ELF-1 (cell line): Measurements from ENCODE around the gene CNOT9.
"Not testable (repeated sequence)": the region's sequence is repeated elsewhere in the genome, so short reads cannot be mapped to it uniquely, and the experiment has no call there.

ENCODE experiments used
- DNase-seq: peaks from one replicate; pipeline ENCODE4 v3.0.0-alpha.2; 2016; ENCODE audit warnings: low read depth, low spot score

CNOT9 gene, protein sequence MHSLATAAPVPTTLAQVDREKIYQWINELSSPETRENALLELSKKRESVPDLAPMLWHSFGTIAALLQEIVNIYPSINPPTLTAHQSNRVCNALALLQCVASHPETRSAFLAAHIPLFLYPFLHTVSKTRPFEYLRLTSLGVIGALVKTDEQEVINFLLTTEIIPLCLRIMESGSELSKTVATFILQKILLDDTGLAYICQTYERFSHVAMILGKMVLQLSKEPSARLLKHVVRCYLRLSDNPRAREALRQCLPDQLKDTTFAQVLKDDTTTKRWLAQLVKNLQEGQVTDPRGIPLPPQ

DNA sequence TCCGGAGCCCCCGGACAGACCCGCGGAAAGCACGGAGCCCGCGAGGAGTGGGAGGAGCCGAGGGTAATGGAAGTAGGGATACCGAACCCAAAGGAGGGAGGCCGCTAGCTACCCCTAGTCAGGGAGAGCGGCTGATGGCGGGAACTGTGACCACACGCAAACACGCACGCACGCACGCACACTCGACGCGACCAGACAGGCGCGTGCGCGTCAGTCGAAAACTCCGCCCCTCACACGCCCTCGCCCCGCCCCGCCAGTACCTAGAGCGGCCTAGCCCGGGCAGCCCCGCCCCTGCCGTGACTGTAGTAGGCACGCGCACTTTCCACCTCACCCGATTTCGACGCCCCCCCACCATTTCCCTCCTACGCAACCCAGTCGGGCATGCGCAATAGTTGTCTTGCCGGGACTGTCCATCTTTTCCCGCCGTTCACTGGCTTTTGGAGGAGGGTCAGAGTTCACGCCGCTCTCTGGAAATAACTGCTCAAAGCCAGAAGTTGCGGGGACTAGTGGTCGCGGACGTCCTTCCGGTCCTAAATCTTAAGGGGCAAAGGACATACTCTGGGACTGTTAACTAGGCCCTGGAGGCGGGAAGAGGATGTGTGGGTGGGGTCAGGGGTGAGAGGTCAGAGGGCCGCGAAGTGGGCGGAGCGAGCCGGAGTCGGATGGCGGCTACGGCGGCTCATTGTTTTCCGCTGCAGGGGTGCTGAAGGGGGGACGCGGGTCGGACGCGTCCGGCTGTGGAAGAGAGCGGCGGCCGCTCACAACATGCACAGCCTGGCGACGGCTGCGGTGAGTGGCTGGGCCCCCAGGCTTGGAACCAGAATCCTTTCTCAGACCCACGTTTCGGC, at the start of gene CNOT9, which contains the start of gene USP37:
TSS of gene CNOT9 (plus strand) at position 650 of the 848 bp plus-strand sequence. CDS start at position 766, 116 bp downstream.
TSS of gene USP37 (minus strand) at position 162 of the 848 bp plus-strand sequence. CDS start 9,698 bp downstream, outside the sequence.
- DNase-seq = peak; percentile 99

DNA sequence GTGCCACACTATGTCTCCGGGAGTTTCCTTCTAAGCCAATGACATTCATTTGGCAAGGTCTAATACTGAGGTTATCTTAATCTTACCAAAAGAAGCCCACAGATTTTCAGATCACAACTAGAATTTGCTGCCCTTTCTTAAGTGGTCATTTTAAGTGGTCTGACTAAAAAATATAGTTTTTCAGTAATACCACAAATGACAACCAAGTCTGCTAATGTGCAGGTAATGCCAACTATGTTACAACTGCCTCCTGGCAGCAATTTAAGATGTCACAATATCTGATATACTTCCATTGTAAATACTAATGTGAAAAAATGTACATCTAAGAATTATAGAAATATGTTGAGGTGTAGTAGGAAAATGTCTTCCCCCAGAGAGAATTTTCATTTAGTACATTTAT, 49.8 kb upstream of the CNOT9 start:
- no peak for DNase-seq

DNA sequence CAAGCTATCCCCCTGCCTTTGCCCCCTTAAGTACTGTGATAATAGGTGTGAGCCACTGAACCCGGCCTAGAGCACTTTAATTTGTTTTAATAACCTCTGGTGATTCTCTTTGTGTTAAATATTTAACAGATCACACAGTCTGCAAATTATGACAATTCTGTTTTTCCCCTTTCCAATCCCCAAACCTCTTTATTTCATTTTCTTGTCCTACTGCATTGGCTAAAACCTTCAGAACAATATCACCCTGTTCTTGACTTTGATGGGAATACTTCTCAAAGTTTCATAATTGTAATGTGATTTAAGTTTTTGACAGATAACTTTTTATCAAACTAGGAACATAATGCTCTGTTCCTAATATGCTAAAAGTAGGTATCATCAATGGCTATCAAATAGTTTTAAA, 45.0 kb upstream of the CNOT9 start:
- no peak for DNase-seq

DNA sequence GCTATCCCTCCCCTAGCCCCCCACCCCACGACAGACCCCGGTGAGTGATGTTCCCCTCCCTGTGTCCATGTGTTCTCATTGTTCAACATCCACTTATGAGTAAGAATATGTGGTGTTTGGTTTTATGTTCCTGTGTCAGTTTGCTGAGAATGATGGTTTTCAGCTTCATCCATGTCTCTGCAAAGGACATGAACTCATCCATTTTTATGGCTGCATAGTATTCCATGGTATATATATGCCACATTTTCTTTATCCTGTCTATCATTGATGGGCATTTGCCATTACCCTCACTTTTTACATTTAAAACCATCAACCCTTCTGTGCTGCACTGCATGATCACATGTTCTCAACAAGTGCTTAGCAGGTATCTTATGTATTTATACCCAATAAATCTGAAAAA, 40.2 kb upstream of the CNOT9 start:
- not testable (repeated sequence) for DNase-seq

DNA sequence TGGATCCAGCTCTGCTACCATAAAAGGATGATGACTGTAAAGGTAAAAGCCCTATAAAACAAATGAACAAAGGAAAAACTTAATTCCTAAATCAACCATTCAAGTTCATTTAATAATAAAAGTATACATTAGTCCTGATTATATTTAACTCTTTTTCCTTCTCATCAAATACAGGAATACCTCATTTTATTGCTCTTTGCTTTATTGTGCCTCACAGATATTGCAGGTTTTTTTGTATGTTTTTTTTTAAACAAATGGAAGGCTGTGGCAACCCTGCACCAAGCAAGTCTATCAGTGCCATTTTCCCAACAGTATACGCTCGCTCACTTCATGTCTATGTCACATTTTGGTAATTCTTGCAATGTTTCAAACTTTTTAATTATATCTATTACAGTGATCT, 38.6 kb upstream of the CNOT9 start:
- DNase-seq = no peak

DNA sequence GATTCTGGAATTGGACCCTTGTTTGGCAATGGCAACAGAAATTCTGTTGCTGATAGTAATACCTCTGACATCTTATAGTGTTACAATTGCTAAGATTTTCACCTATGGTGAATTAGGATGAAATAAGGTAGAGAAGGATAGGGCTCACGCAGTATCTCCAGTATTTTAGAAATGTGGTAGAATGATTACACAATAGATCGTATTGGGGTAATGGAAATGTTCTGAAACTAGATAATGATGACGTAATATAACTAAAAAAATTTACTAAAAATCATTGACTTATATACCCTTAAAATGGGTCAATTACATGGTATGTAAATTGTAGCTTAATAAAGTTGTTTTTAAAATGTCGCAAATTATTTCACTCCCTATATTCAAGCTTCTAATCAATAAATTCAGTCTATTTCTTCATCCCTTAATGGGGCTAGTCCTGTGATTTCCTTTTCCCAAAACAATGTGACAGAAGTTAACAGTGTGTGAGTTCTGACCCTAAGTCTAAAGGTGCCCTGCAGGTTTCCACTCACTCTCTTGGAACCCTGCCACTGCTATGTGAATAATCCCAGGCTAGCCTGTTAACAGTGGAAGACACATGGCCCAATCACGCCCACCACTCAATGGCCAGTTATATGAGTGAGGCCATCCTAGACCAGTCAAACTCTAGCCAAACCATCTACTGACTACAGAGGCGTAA, 31.7 kb upstream of the CNOT9 start:
- DNase-seq = no peak

DNA sequence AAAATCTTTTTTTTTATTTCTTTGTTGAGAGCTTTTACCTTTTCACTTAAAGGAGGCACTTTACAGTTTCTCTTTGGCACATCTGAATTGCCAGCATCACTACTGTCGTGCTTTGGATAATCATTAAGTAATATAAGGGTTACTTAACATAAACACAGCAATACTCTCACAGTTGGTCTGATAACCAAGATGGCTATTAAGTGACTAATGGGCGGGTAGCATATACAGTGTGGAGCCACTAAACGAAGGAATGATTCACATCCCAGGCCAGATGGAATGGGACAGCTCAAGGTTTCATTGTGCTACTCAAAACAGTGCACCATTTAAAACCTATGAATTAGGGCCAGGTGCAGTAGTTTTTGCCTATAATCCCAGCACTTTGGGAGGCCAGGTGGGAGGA, 28.6 kb upstream of the CNOT9 start:
- DNase-seq = no peak

DNA sequence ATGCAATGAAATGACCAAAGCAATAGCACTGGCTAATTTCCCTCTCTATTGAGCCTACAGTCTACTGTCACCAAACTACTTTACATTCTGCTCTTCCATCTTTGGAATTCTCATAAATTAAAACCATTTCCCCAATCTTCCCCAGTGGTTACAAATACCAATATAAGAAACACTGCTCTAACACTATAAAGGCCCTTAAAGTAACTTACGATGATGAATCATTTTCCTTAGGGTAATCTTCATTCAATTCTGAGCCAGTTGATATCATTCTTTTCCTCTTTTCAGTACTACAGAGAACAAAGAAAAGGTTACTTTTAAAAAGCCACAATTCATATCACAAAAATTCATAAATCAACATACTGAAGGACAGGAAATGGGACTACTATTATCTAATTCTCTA, 22.6 kb upstream of the CNOT9 start:
- no peak for DNase-seq

DNA sequence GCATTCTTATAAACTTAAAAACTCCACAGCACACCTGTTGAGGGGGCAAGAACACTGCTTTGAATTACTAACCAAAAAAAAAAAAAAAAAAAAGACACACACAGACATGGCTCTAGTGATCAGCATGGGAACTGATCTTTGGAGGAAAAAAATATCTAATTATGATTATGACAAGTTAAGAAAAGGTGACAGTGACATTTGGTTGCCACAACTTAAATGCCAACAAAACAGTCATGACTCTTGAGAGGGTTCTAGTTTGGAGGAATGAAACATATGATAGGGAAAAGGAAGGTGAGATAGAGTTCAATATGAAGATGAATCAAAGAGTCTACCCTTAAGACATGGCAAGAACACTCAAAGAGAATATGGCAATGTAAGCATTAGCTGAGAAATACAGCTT, 21.1 kb upstream of the CNOT9 start:
- no peak for DNase-seq

DNA sequence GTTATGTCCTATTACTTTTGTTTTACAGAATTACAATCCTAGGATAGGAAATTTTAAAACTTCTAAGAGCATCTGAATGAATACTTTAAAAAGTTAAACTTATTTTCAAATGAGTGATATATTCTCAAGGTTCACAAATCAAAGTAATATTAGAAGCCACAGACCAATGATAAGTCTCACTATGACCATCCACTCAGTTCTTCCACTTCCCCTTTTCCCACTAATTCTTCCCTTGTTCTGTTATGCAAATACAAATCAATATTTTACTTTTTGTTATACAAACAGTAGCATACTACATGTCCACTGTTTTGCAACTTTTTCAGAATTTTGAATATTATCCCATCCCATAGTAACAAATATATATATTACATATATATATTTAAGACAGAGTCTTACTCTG, 20.7 kb upstream of the CNOT9 start:
- no peak for DNase-seq

DNA sequence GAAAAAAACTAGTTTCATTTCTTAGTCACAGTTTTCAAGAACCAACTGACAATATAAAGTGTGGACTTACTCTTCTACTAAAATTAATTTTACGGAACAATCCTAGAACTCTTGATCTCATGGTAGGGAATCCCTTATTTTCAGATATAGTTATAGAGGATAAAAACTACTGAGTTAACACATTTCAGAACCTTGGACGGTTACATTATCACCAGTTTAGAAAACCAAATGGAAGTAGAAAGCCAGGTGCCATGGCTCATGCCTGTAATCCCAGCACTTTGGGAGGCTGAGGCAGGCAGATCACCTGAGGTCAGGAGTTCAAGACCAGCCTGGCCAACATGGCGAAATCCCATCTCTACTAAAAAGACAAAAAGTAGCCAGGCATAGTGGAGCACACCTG, 14.4 kb upstream of the CNOT9 start:
- DNase-seq = not testable (repeated sequence)

DNA sequence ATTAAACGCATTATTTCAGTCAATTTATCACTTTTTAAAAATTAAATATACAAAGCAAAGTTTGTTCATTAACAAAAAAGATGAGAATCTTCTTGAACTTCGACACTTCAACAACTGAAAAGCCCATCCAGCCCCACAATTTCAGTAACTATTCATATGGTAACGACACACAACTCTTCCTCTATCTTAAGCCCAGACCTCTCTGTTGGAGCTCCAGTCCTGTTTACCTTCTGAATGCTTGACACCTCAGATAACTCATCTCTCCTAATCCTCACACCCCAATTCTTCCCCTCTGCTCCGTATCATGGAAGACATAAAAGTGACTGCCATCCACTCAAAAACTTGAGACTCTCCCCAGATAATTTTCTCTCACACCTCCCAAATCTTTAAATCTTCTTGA, 13.1 kb upstream of the CNOT9 start:
- DNase-seq = no peak

DNA sequence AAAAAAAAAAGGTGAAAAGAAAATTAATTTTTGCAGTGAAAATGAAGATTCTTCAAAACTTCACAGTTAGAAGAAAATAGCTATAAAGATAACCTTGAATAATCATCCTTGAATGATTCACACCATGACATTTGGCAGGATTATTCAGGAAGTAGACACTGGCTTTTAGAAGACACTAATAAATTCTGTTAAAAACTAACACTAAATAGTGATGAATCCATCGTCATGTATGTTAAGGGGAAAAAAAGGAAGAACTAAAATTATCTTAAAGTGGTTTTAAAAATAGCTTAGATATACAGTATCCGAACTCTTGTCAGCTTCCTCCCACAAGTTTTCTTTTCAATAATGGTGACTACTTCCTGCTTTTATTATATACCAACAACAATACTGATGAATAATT, 10.7 kb upstream of the CNOT9 start:
- no peak for DNase-seq

DNA sequence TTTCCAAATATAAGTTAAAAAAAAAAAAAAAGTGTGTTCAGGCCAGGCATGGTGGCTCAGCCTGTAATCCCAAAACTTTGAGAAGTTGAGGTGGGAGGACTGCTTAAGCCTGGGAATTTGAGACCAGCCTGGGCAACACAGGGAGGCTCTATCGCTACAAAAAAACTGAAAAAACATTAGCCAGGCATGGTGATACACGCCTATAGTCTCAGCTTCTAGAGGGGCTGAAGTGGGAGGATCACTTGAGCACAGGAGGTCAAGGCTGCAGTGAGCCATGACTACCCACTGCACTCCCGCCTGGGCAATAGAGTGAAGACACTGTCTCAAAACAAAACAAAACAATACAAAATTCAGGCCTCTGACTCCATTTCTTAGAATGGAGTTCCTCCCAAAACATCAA, 9.7 kb upstream of the CNOT9 start:
- no peak for DNase-seq

DNA sequence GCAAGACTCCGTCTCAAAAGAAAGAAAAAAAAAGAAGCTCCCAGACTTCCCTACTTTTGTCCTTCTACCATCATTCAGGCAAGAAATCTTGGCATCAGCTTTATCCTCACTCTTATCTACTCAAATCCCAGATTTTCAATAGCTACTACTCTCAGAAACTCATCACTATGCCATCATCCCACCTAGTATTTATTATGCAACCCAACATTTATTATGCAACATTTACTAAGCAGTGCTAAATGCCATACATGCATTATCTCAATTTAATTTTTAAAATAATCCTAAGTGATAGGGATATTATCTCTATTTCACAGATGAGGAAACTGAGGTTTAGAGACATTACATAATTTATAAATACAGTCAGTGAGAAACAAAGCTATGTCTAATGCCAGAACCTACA, 4.6 kb upstream of the CNOT9 start:
- DNase-seq = no peak

DNA sequence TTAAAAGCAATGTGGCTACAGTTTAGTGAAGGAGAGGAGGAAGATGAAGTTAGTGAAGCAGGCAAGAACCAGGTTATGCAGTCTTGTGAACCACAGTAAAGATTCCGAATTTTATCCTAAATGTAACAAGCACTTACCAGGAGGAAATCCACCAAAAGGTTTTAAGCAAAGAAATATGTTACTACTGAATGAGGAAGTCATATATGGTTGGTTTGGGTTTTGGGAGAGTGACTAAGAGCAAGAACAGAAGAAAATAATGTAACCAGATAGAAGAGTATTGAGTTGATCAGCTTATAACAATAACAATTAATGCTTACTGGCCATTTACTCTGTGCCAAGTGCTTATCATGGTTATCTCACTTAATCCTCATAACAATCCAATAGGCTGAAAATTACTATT, 2.3 kb upstream of the CNOT9 start:
- DNase-seq = no peak

DNA sequence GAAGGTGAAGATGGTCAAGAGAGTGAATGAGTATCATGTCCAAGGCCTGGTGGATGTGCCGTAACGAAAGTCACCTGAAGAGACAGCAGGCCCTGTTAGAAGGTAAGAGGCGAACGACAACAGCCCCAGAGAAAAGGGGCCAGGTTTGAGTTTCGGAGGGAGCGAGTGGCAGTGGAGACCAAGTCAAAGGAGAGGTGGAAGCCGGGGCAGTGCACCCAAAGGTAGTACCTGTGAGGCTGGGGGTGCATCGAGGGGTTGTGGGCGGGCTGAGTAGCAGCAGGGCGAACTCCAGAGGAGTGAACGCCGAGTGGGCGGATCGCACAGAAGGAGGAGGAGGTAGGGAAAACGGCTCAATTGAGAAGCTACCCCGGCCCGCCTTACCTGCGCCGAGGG, 846 bp upstream of the CNOT9 start:
- DNase-seq = no peak

DNA sequence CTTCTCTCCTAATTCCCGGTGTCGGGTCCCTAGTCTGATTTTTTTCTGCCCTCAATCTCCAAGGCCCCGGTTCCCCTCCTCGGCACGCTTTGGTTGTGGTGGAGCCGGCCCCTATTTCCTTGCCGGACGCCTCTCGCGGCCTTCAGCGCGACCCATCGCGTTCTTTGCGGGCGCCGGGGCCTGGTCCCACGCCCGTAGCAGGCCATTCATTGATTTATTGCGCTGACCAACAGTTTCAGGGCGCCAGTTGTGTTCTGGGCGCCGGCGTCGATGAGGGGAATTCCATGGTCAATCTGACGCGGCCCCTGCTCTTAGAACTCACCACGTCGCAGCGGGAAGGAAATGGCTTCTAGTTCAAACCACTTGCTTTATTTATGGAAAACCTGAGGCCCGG, 396 bp downstream of the CNOT9 start:
- DNase-seq = peak; percentile 78

DNA sequence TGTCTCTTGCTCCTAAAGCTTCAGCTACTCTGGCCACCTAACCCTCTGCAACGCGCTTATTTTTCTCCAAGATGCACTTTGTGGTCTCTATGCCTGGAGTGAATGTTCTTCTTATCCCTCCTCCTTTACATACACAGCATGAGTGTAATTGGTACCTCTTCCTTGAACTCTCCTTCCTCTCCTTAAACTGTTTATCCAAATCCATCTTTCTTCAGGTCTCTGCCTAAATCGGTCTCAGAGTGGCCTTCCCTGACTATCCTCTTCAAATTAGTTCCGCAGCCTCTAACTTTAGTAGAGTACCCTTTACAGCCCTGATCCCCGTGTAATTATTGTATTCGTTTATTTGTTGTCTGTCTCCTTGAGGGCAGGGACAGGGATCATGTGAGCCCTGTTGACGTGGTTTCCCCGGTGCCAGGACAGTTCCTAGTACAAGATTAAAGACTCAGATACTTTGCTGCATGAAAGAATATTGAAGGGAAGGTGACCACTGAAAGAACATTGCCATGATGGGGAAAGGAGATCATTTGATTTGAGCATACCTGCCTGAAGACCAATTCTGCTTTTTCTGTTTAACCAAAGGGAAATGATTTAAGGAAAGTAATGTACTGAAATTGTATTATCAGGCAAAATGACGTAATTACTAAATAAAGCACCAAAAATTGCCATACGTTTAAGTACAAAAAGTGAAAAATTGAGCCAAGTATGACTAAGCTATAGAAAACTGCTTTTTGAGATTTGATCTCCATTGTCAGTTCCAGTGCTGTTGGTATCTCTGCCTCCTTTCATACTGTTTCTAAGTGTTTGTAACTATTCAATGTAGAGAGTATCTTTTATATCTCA, 1.2 kb downstream of the CNOT9 start:
- peak; percentile 24 for DNase-seq

DNA sequence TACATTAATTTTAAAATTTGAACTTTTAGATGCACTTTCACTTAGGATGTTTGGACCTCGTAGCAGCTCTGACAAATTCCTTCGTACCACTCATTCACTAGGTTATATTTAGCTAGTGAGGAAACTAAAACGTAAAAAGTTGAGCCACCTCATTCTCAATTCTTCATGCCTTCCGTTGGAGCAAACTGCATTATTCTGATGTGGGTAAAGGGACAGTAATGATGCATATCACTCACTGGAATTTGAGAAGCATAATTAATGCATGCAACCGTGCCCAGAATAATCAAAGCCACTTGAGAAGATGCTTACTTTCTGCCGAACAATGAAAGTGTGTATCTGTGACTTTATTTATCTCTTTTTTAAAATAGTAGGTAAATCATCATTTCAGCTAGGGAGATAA, 2.2 kb downstream of the CNOT9 start:
- no peak for DNase-seq

DNA sequence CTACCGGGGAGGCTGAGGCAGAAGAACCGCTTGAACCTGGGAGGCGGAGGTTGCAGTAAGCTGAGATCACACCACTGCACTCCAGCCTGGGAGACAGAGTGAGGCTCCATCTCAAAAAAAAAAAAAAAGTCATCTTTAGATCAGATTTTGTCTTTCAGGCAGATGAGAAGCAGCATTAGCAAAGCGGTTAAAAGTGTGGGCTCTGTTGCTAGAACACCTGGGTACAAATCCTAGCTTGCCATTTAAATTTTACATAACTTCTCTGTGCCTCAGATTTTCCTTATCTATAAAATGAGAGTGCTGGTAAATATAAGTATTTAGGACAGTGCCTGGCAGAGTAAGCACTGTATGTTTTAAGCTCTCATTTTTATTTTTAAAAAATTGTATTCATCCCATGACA, 8.2 kb downstream of the CNOT9 start:
- no peak for DNase-seq
